Muscle of leg (tissue), 11 donors: ENCODE measurements around the gene TSPAN18. TPM values are rescaled to one million over a fixed set of nuclear protein-coding genes. Genes with fewer than 3 reads are reported as not detected.

Experiments
- DNase-seq: peaks from one replicate; pipeline ENCODE4 v3.0.0; 2013
- H3K27ac ChIP-seq: one replicate; pipeline ENCODE4 v1.5.1; 2013; ENCODE audit warnings: mild to moderate bottlenecking, low read length, control low read depth
- H3K27me3 ChIP-seq: one replicate; pipeline ENCODE4 v1.6.1; 2013; ENCODE audit warnings: low read length; ENCODE audit not compliant: control insufficient read depth, insufficient read depth
- H3K36me3 ChIP-seq: one replicate; pipeline ENCODE4 v1.6.1; 2013; ENCODE audit warnings: low read length; ENCODE audit not compliant: control insufficient read depth, insufficient read depth
- H3K4me1 ChIP-seq: one replicate; pipeline ENCODE4 v1.6.1; 2013; ENCODE audit warnings: low read length; ENCODE audit not compliant: control insufficient read depth, insufficient read depth
- H3K4me3 ChIP-seq: one replicate; pipeline ENCODE4 v1.5.1; 2013; ENCODE audit warnings: low read length, control low read depth
- H3K9me3 ChIP-seq: replicated peaks from 2 replicates; pipeline ENCODE4 v1.6.1; 2013; ENCODE audit warnings: low read depth, low read length; ENCODE audit not compliant: control insufficient read depth
- WGBS: methylation state at CpG from one replicate; pipeline ENCODE4 v1.1.5; 2013; ENCODE audit warnings: missing lambda C conversion rate; ENCODE audit not compliant: insufficient coverage; 5-methylcytosine and 5-hydroxymethylcytosine counted together
- polyA plus RNA-seq, 8 donors: library from polyadenylated mRNA; unstranded; fragments of 120-200 nt; gene quantifications; one replicate each; pipeline versions ENCODE4 v1.2.1 to v1.2.3, GENCODE V29; 2013; ENCODE audit warnings: inconsistent platforms in 1 of 8, low replicate concordance in 1 of 8; ENCODE audit not compliant: insufficient read length in 8 of 8, insufficient read depth in 1 of 8
- total RNA-seq: library from RNA; stranded (reverse); fragments of 120-200 nt; gene quantifications from one replicate; pipeline ENCODE4 v1.2.4, GENCODE V29; 2013

Gene TSPAN18
- total and polyA plus RNA-seq, 9 donors = 15.2 to 63.9 (median 44.0) TPM

DNA sequence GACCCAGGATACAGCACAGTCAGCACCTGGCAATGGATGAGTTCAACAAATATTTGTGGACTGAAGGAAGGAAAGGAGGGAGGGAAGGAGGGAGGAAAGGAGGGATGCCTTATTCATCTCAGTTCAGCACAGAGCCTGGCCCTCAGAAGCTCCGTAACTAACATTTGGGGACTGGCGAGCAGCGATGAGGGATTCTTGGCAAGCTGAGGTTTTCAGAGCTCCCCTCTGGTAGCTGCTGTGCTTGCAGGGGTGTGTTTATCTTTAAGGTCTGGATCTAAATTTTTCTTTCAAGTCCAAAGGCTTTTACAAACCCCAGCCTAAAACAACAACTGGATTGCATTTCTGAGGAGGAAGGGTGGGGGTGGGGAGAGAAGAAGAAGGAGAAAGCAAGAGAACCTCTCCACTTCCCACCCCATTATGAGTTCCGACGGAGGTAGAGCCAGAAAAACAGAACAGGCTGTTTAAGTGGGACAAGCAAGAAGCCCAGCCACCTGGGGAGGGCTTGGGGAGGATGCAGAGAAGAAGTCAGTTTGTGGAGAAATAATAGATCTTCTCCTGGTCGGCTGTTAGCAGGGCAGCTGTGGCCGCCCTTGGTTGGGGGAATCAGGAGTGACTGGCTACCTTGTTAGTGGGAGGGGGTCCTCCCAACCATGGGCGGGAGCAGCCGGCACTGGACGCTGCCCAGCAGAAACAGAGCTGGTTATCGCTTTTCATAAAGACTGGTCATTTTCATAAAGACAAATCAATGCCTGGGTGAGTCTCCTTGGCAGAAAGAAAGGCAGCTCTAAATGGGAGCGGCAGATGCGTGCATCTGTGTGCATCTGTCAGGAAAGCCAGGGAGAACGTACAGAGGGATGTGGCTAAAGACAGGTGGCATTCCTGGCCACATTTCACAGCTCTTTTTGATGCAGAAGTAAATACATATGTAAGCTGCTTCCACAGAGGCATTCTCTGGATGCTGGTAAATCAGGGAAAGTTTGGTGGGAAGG, 78.0 kb downstream of the TSPAN18 start:
- Histone ChIP-seq H3K27ac (peak overlapping the region; percentile 71), H3K36me3 (peaks cover 7% of the 10 kb centered on the region), H3K27me3 (peaks cover 2% of the 10 kb centered on the region), H3K4me1 (peaks cover 28% of the 10 kb centered on the region), H3K9me3 (no peaks in the 10 kb centered on the region), H3K4me3 (no peak overlapping the region)
- 19% methylated on average over 8 of the region's 14 CpGs for WGBS
- DNase-seq = peak; percentile 85

DNA sequence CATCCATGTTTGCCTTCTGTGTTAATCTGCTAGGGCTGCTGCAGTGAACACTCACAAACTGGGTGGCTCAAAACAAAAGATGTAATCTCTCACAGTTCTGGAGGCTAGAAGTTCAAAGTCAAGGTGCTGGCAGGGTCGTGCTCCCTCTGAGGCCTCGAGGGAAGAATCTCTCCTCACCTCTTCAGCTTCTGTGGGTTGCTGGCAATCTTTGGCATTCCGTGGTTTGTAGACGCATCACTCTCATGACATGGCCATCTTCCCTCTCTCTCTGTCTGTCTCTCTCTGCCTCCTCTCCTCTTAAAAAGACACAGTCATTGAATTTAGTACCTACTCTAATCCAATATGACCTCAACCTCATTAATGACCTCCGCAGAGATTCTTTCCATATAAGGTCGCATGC, 78.8 kb downstream of the TSPAN18 start:
- peaks cover 23% of the 10 kb centered on the region for H3K4me1 ChIP-seq
- WGBS = 53% methylated on average over 4 of the region's 6 CpGs
- H3K9me3 ChIP-seq = no peaks in the 10 kb centered on the region
- peaks cover 7% of the 10 kb centered on the region for H3K36me3 ChIP-seq
- H3K27me3 ChIP-seq = peaks cover 2% of the 10 kb centered on the region
- no peak overlapping the region for H3K4me3 ChIP-seq
- peak overlapping the region; percentile 44 for H3K27ac ChIP-seq
- DNase-seq = no peak

DNA sequence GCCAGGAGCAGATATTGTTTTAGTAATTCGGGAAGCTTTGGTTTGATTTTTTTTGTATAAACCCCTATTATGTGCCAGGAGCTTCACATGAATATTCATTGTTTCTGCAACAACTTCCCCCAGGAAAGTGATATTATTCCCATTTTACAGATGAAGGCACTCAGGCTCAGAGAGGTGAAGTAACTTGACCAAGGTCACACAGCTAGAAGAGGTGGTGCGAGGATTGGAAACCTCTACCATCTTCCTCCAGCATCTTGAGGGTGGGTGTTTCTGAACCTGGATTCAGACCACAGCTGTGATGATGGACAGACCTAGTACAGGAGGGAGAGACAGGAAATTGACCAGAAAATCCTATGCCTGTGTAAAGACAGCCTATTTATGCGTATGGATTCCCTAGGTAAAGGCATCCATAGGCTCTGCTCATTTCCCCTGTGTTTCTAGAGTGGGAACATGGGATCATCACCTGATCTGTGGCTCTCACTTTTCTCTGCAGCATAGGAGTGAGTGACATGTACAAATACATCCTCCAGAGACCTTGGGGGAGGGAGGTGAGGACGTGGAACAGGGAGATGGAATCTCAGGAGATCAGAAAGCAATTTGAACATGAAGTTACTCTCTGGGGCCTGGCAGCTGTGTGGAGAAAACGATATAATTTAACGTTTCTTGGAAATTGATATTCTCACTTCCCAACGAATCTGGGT, 81.4 kb downstream of the TSPAN18 start:
- DNase-seq = no peak
- no peak overlapping the region for H3K27ac ChIP-seq
- peaks cover 32% of the 10 kb centered on the region for H3K4me1 ChIP-seq
- no peaks in the 10 kb centered on the region for H3K9me3 ChIP-seq
- no peak overlapping the region for H3K4me3 ChIP-seq
- H3K27me3 ChIP-seq = peaks cover 2% of the 10 kb centered on the region
- peaks cover 7% of the 10 kb centered on the region for H3K36me3 ChIP-seq
- 58% methylated on average over 3 of the region's 7 CpGs for WGBS

DNA sequence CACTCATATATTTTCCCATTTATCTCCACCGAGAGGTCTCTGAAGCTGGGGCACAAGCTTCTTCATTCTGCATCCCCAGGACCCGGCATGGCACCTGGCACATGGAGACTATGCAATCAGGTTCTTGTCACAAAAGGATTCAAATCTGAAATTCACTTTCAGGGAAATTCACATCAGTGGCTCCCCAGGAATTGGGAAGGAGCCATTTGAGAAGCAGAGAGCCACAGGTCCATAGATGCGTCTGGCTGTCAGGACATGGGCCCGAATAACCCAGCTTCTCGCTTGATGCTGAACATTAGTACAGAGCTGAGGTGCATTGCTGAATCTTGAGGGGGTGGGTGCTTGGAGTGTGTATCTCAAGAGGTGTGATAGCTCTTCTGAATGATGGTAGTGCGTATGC, 82.5 kb downstream of the TSPAN18 start:
- no peak for DNase-seq
- Histone ChIP-seq H3K9me3 (no peaks in the 10 kb centered on the region), H3K27me3 (peaks cover 2% of the 10 kb centered on the region), H3K4me1 (peaks cover 35% of the 10 kb centered on the region), H3K4me3 (no peak overlapping the region), H3K36me3 (peaks cover 7% of the 10 kb centered on the region), H3K27ac (no peak overlapping the region)
- WGBS = 95% methylated on average over 5 of the region's 6 CpGs

- no peaks in the 10 kb centered on the region for H3K27me3 ChIP-seq
- H3K36me3 ChIP-seq = peaks cover 7% of the 10 kb centered on the region
- H3K4me1 ChIP-seq = peaks cover 21% of the 10 kb centered on the region
- no peak for DNase-seq
- no peak overlapping the region for H3K27ac ChIP-seq
- no peaks in the 10 kb centered on the region for H3K9me3 ChIP-seq
- WGBS = 67% methylated on average over 1 of the region's 6 CpGs
- no peak overlapping the region for H3K4me3 ChIP-seq
Measured at GRCh38 chr11:44811841-44812448, 85.2 kb downstream of the TSPAN18 start.

- 79% methylated on average over 9 of the region's 9 CpGs for WGBS
- H3K36me3 ChIP-seq = peaks cover 7% of the 10 kb centered on the region
- no peaks in the 10 kb centered on the region for H3K27me3 ChIP-seq
- no peak overlapping the region for H3K27ac ChIP-seq
- no peak overlapping the region for H3K4me3 ChIP-seq
- no peak for DNase-seq
- peaks cover 25% of the 10 kb centered on the region for H3K4me1 ChIP-seq
- H3K9me3 ChIP-seq = peaks cover 5% of the 10 kb centered on the region
Measured at GRCh38 chr11:44812971-44813370, 86.2 kb downstream of the TSPAN18 start.

- no peak overlapping the region for H3K27ac ChIP-seq
- peaks cover 7% of the 10 kb centered on the region for H3K36me3 ChIP-seq
- WGBS = 28% methylated on average over 3 of the region's 4 CpGs
- no peak overlapping the region for H3K4me3 ChIP-seq
- H3K4me1 ChIP-seq = peaks cover 25% of the 10 kb centered on the region
- H3K27me3 ChIP-seq = no peaks in the 10 kb centered on the region
- DNase-seq = peak; percentile 77
- H3K9me3 ChIP-seq = peaks cover 5% of the 10 kb centered on the region
Measured at GRCh38 chr11:44813401-44813800, 86.6 kb downstream of the TSPAN18 start.

- no peak overlapping the region for H3K27ac ChIP-seq
- 84% methylated on average over 4 of the region's 5 CpGs for WGBS
- DNase-seq = no peak
- H3K9me3 ChIP-seq = peaks cover 5% of the 10 kb centered on the region
- H3K4me1 ChIP-seq = peaks cover 25% of the 10 kb centered on the region
- H3K4me3 ChIP-seq = no peak overlapping the region
- H3K36me3 ChIP-seq = no peaks in the 10 kb centered on the region
- no peaks in the 10 kb centered on the region for H3K27me3 ChIP-seq
Measured at GRCh38 chr11:44814881-44815592, 88.3 kb downstream of the TSPAN18 start.

DNA sequence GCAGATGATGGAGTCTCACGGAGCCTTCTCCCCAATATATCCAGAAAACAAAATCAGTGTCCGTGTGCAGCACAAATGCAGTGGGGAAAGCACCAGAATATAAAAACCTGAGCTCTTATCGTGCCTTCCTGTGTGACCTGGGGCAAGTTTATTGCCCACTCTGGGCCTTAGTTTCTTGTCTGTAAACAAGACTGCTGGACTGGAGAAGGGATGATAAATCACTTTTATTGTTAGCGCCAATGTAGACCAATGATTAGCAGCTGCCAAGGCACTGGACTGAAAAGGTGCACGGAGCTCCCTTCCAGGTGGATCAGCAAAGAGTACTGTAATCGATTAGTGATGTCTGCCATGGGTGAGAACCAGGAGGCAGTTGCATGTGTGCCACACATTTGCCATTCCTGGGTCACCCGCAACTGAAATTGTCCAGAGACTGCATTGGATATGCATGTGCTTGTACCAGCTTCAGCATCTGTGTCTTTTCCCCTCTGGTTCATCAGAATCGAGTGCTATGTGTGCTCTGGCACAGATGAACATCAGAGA, 89.2 kb downstream of the TSPAN18 start:
- DNase-seq = no peak
- Histone ChIP-seq H3K4me1 (peaks cover 25% of the 10 kb centered on the region), H3K27ac (no peak overlapping the region), H3K9me3 (peaks cover 5% of the 10 kb centered on the region), H3K36me3 (no peaks in the 10 kb centered on the region), H3K4me3 (no peak overlapping the region), H3K27me3 (no peaks in the 10 kb centered on the region)
- 90% methylated on average over 6 of the region's 8 CpGs for WGBS
